Ascending aorta (tissue), 2 donors: ENCODE results near the gene NT5C2. TPM values are rescaled to one million over a fixed set of nuclear protein-coding genes. Genes with fewer than 3 reads are reported as not detected.

Experiments used
- DNase-seq, 2 donors: peaks; one replicate each; pipeline ENCODE4 v3.0.0-alpha.2; 2019; ENCODE audit warnings: low spot score in 2 of 2
- H3K27ac ChIP-seq, 2 donors: fragments of 200-600 bp; sonication (generic); one replicate each; pipeline ENCODE4 v1.5.1; 2016 to 2017; ENCODE audit warnings: mild to moderate bottlenecking in 1 of 2
- H3K27me3 ChIP-seq: fragments of 200-600 bp; sonication (generic); one replicate; pipeline ENCODE4 v1.5.1; 2017
- H3K36me3 ChIP-seq, 2 donors: fragments of 200-600 bp; sonication (generic); one replicate each; pipeline ENCODE4 v1.5.1; 2016
- H3K4me1 ChIP-seq, 2 donors: fragments of 200-600 bp; sonication (generic); one replicate each; pipeline ENCODE4 v1.5.1; 2016 to 2017; ENCODE audit warnings: mild to moderate bottlenecking in 1 of 2
- H3K4me3 ChIP-seq, 2 donors: fragments of 200-600 bp; sonication (generic); one replicate each; pipeline ENCODE4 v1.5.1; 2016 to 2017; ENCODE audit warnings: mild to moderate bottlenecking in 1 of 2
- H3K9me3 ChIP-seq, 2 donors: fragments of 200-600 bp; sonication (generic); one replicate each; pipeline ENCODE4 v1.5.1; 2016
- intact Hi-C: fragments of 100-400 bp; cut with DNase I; formaldehyde crosslinking; loops from one replicate; pipeline ENCODE4 v1.15.1; 2023
- total RNA-seq: library from RNA; depleted of rRNA; stranded (reverse); fragments of >200 nt; gene quantifications from one replicate; pipeline ENCODE4 v1.1.0, GENCODE V29; 2016
- TF ChIP-seq, protein P1 (sequence below), 3 experiments: fragments of 200-600 bp in 2 of 3; fragments of 450-650 bp in 1 of 3; sonication (generic) in 2 of 3; IDR thresholded peaks; one replicate each; pipeline ENCODE4 v1.5.1; 2016 to 2019; ENCODE audit warnings: antibody characterized with exemption in 3 of 3, mild to moderate bottlenecking in 1 of 3, moderate library complexity in 1 of 3

The NT5C2 gene
- 25.9 TPM for total RNA-seq

DNA sequence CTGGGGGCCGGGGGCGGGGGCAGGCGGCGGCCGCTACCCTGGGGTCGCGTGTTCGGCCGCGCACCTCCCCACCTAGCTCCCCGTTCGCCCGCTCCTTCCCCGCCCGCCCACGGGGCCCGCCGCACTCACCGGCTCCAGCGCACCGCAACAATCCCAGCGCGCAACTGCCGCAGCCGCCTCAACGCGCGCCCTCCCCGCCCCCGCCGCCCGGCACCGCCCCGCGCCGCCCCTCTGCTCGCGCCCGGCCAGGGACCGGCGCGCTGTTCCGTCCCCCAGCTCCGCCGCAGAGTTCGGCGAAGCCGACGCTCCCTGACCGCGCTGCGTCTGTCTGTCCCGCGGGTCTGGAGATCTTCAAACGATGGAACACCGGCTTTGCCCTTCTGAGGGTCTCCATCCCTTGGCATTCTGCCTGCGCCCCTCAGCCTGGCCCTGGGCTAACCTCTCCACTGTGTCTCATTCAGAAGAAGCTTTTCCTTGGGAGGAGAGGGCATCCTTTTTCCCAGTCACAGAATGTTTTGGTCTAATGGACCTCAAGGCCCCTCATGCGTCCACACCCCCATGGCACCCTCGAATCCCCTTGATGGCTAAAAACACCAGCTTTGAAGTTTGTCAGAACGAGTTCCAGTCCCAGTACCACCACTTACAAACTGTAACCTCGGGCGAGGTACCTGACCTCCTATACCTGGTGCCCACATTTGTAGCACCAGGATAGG, at the start of gene NT5C2:
TSS of gene NT5C2 (minus strand) at position 166 of the 713 bp plus-strand sequence. CDS start 18,314 bp downstream, outside the sequence.
- Histone ChIP-seq H3K4me1 (peaks cover 4 to 44% of the 10 kb centered on the region in 2 donors), H3K4me3 (peak within 1 kb of the TSS; percentile 84 to 93), H3K36me3 (no peaks in the 10 kb centered on the region), H3K9me3 (no peaks in the 10 kb centered on the region), H3K27ac (peak within 1 kb of the TSS; percentile 96 to 99), H3K27me3 (no peaks in the 10 kb centered on the region)
- intact Hi-C loops = loop anchor here (1.0 to 5.0 kb wide), 4 partner anchors 36 to 274 kb away; partner anchors contain the start of gene CNNM2
- TF ChIP-seq, protein P1, sequence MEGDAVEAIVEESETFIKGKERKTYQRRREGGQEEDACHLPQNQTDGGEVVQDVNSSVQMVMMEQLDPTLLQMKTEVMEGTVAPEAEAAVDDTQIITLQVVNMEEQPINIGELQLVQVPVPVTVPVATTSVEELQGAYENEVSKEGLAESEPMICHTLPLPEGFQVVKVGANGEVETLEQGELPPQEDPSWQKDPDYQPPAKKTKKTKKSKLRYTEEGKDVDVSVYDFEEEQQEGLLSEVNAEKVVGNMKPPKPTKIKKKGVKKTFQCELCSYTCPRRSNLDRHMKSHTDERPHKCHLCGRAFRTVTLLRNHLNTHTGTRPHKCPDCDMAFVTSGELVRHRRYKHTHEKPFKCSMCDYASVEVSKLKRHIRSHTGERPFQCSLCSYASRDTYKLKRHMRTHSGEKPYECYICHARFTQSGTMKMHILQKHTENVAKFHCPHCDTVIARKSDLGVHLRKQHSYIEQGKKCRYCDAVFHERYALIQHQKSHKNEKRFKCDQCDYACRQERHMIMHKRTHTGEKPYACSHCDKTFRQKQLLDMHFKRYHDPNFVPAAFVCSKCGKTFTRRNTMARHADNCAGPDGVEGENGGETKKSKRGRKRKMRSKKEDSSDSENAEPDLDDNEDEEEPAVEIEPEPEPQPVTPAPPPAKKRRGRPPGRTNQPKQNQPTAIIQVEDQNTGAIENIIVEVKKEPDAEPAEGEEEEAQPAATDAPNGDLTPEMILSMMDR (IDR thresholded peaks at IDR 0.05) = no peak
- peak in 1 of 2 donors; percentile 87 for DNase-seq

DNA sequence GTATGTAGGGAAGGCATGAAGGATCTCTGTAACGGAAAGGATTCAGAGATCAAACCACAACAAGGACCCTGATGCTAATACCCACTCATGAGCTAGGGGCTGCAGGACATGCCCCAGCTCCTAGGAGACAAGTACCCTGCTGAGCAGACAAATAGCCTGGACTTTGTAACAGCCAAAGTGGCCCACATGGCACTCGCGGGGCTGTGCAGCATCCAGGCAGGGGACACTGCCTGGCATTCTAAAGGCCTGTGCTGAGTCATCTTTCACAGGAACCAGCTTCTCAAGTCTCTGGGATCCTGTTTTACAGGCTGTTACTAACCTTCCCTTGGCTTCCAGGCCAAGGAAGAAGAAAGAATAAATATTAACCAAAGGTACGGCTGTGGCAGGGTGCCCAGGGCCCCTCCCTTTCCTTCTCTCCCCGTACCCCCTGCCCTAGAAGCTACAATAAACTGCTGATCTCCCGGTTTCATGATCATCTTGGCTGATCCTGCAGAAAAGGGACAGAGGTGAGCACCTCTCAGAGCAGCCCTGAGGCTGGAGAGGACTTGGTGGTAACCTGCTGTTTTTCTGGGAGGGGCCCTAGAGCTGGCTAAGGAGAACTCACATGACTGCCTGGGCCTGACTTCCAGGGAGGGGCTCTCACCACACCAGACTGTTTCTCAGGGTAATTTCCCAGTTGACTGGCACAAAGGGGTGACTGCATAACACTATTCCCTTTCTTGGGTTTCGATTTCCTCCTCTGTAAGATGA, 48.4 kb upstream of the NT5C2 start:
- no peak overlapping the region for H3K4me3 ChIP-seq
- peaks cover 4 to 18% of the 10 kb centered on the region in 2 donors for H3K4me1 ChIP-seq
- DNase-seq = peak in 1 of 2 donors; percentile 67
- no peaks in the 10 kb centered on the region for H3K9me3 ChIP-seq
- H3K36me3 ChIP-seq = no peaks in the 10 kb centered on the region
- peak overlapping the region; percentile 63 to 85 for H3K27ac ChIP-seq
- H3K27me3 ChIP-seq = no peaks in the 10 kb centered on the region
- intact Hi-C loops = loop anchor here (5.0 kb wide), 1 partner anchor 164 kb away; no protein-coding TSS in a partner anchor
- TF ChIP-seq, protein P1 (IDR thresholded peaks at IDR 0.05) = no peak

DNA sequence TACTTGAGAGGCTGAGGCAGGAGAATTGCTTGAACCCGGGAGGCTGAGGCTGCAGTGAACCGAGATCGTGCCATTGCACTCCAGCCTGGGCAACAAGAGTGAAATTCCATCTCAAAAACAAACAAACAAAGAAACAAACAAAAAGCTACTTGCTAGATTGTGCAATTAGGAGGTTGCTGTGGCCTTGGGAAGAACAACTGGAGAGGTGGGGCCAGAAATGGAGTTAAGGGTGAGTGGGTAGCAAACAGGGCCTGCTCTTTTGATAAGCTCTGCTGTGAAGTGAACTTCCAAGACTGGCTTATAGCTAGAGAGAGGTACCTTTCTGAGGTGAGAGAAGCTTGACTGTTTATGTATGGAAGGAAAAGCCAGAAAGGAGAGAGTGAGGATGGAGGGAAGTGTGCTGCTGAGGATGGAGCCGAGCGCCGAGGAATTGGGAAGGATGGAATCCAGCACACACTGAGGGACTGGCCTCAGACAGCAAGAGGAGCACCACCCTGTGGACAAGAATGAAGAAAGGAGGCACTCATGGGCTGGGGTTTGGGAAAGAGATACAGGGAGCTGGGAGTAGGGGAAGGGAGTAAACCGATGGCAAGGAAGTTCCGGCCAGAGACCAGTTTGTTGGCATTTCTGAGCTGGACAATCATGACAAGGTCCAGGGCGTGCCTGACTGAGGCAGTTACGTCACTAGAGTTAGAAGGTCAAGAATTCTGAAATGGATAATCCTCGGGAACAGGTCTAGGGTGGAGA, 45.6 kb upstream of the NT5C2 start:
- TF ChIP-seq, protein P1 (IDR thresholded peaks at IDR 0.05) = peak in 1 of 3 experiments; percentile 39
- peaks cover 4 to 18% of the 10 kb centered on the region in 2 donors for H3K4me1 ChIP-seq
- H3K27ac ChIP-seq = peak overlapping the region; percentile 19 to 48
- peak in 1 of 2 donors; percentile 66 for DNase-seq
- no peaks in the 10 kb centered on the region for H3K9me3 ChIP-seq
- H3K36me3 ChIP-seq = no peaks in the 10 kb centered on the region
- no peak overlapping the region for H3K4me3 ChIP-seq
- no peaks in the 10 kb centered on the region for H3K27me3 ChIP-seq
- intact Hi-C loops = no loop called here

DNA sequence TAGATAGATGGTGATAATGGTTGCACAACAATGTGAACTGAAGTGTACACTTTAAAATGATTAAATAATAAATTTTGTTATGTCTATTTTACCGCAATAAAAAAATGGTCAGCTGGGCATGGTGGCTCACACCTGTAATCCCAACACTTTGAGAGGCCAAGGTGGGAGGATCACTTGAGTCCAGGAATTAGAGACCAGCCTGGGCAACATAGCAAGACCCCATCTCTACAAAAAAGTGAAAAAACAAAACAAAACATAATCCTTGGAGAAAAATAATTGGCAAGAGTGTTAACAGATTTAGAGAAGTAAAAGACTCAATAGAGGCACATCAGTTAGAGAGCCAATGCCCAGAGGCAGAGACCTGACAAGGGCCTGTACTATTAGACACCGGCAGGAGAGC, 42.7 kb upstream of the NT5C2 start:
- H3K4me1 ChIP-seq = peaks cover 0 to 16% of the 10 kb centered on the region in 2 donors
- H3K36me3 ChIP-seq = no peaks in the 10 kb centered on the region
- intact Hi-C loops = no loop called here

More for the DNA sequence above, 42.7 kb upstream of the NT5C2 start:
- Histone ChIP-seq H3K9me3 (no peaks in the 10 kb centered on the region), H3K4me3 (no peak overlapping the region), H3K27ac (no peak overlapping the region), H3K27me3 (no peaks in the 10 kb centered on the region)
- TF ChIP-seq, protein P1 (IDR thresholded peaks at IDR 0.05) = no peak
- no peak for DNase-seq
